ENCODE data around the gene ELL.

ELL gene

GRCh38 chr19:18421371-18421959 is 100.4 kb downstream of the ELL start:
- no peak for ATAC-seq
- no peak for TF ChIP-seq ESRRG (CRISPR knock-in tag; IDR thresholded peaks at IDR 0.05)
- TF ChIP-seq PPARA (CRISPR knock-in tag; IDR thresholded peaks at IDR 0.05; ENCODE audit: borderline replicate concordance), result no peak
- TF ChIP-seq CREB5 (CRISPR knock-in tag; IDR thresholded peaks at IDR 0.05; ENCODE audit: low read depth), result no peak
- no peak for TF ChIP-seq BACH2 (CRISPR knock-in tag; IDR thresholded peaks at IDR 0.05; ENCODE audit: borderline replicate concordance)
- TF ChIP-seq ZNF70 (CRISPR knock-in tag; IDR thresholded peaks at IDR 0.05), result no peak
- TF ChIP-seq TCF4 (CRISPR knock-in tag; IDR thresholded peaks at IDR 0.05; ENCODE audit: borderline replicate concordance), result no peak
- no peak for TF ChIP-seq ZFP30 (CRISPR knock-in tag; IDR thresholded peaks at IDR 0.05)
- no peak for TF ChIP-seq ZC3H10 (CRISPR knock-in tag; IDR thresholded peaks at IDR 0.05)
- TF ChIP-seq ZFP3 (CRISPR knock-in tag; IDR thresholded peaks at IDR 0.05), result no peak
- no peak for TF ChIP-seq RARB (CRISPR knock-in tag; IDR thresholded peaks at IDR 0.05)
- TF ChIP-seq ARNTL (CRISPR knock-in tag; IDR thresholded peaks at IDR 0.05; ENCODE audit: borderline replicate concordance, low read depth), result no peak
- TF ChIP-seq CSDC2 (CRISPR knock-in tag; IDR thresholded peaks at IDR 0.05), result no peak
- no peak for TF ChIP-seq OSR1 (CRISPR knock-in tag; IDR thresholded peaks at IDR 0.05)
- TF ChIP-seq TSHZ2 (CRISPR knock-in tag; IDR thresholded peaks at IDR 0.05), result no peak
- TF ChIP-seq TOX (CRISPR knock-in tag; IDR thresholded peaks at IDR 0.05; ENCODE audit: borderline replicate concordance), result no peak

- TF ChIP-seq GLIS3 (CRISPR knock-in tag; IDR thresholded peaks at IDR 0.05) (no peak), ZC3H10 (CRISPR knock-in tag; IDR thresholded peaks at IDR 0.05) (no peak), ISL1 (CRISPR knock-in tag; IDR thresholded peaks at IDR 0.05) (no peak), CSRNP3 (CRISPR knock-in tag; IDR thresholded peaks at IDR 0.05) (no peak), ZNF70 (CRISPR knock-in tag; IDR thresholded peaks at IDR 0.05) (no peak), RARB (CRISPR knock-in tag; IDR thresholded peaks at IDR 0.05) (no peak), OSR1 (CRISPR knock-in tag; IDR thresholded peaks at IDR 0.05) (no peak), TOX (CRISPR knock-in tag; IDR thresholded peaks at IDR 0.05; ENCODE audit: borderline replicate concordance) (no peak), TCF4 (CRISPR knock-in tag; IDR thresholded peaks at IDR 0.05; ENCODE audit: borderline replicate concordance) (no peak), CSDC2 (CRISPR knock-in tag; IDR thresholded peaks at IDR 0.05) (no peak), CREB5 (CRISPR knock-in tag; IDR thresholded peaks at IDR 0.05; ENCODE audit: low read depth) (no peak), ZFP3 (CRISPR knock-in tag; IDR thresholded peaks at IDR 0.05) (no peak), BACH2 (CRISPR knock-in tag; IDR thresholded peaks at IDR 0.05; ENCODE audit: borderline replicate concordance) (no peak), TSHZ2 (CRISPR knock-in tag; IDR thresholded peaks at IDR 0.05) (no peak), ARNTL (CRISPR knock-in tag; IDR thresholded peaks at IDR 0.05; ENCODE audit: borderline replicate concordance, low read depth) (no peak), PPARA (CRISPR knock-in tag; IDR thresholded peaks at IDR 0.05; ENCODE audit: borderline replicate concordance) (no peak), ZFP30 (CRISPR knock-in tag; IDR thresholded peaks at IDR 0.05) (no peak), ZNF565 (CRISPR knock-in tag; conservative IDR thresholded peaks at IDR 0.05; ENCODE audit: low read depth) (no peak), POU6F1 (CRISPR knock-in tag; IDR thresholded peaks at IDR 0.05; ENCODE audit: borderline replicate concordance, low read depth) (no peak), PATZ1 (CRISPR knock-in tag; IDR thresholded peaks at IDR 0.05; ENCODE audit: borderline replicate concordance) (no peak)
- no peak for ATAC-seq
Measured at GRCh38 chr19:18420930-18421329, 100.9 kb downstream of the ELL start.

All from SK-N-SH treated with all-trans-retinoic acid at 6 μM for 48 hours (cell line).